ENCODE measurements around the gene FGF21.

Gene FGF21

GRCh38 chr19:48768994-48769713 lies 13.8 kb downstream of the FGF21 start (continued):
- TF ChIP-seq ZIC2 (tag by site-specific recombination; IDR thresholded peaks at IDR 0.05) (no peak), ZFP41 (tag by site-specific recombination; IDR thresholded peaks at IDR 0.05; ENCODE audit: borderline replicate concordance) (no peak), ZBTB49 (tag by site-specific recombination; IDR thresholded peaks at IDR 0.05; ENCODE audit: low read depth) (no peak), ZNF473 (tag by site-specific recombination; IDR thresholded peaks at IDR 0.05) (no peak), ZNF23 (tag by site-specific recombination; IDR thresholded peaks at IDR 0.05; ENCODE audit: borderline replicate concordance) (no peak), PATZ1 (tag by site-specific recombination; IDR thresholded peaks at IDR 0.05) (no peak), ZNF155 (tag by site-specific recombination; IDR thresholded peaks at IDR 0.05) (no peak), ZNF48 (tag by site-specific recombination; IDR thresholded peaks at IDR 0.05) (no peak)

- POLR2A ChIA-PET: interaction anchor here (0.7 kb wide), 1 partner anchor 65 kb away, joined by 4 read pairs; no protein-coding TSS in a partner anchor
- H3K4me3 ChIP-seq (ENCODE audit: low read depth, low read length): no peak overlapping the region
- CTCF ChIA-PET: interaction anchor here (0.6 to 1.7 kb wide), 7 partner anchors 10 to 395 kb away, joined by 3 to 10 read pairs (median 6); no protein-coding TSS in a partner anchor
- 0 out of 2 replicates have a peak, but pooled peaks cover 2% of the 10 kb centered on the region for H3K4me1 ChIP-seq (ENCODE audit: control insufficient read depth, insufficient read depth, low read length)
- TF ChIP-seq ZNF19 (tag by site-specific recombination; IDR thresholded peaks at IDR 0.05; ENCODE audit: low read depth): no peak
- TF ChIP-seq GLI2 (tag by site-specific recombination; IDR thresholded peaks at IDR 0.05; ENCODE audit: borderline replicate concordance, low read depth): no peak
- no peak for TF ChIP-seq ZNF830 (tag by site-specific recombination; IDR thresholded peaks at IDR 0.05; ENCODE audit: low read depth)
- no peak for TF ChIP-seq ZNF76 (tag by site-specific recombination; IDR thresholded peaks at IDR 0.05; ENCODE audit: borderline replicate concordance, low read depth)
- TF ChIP-seq REPIN1 (tag by site-specific recombination; IDR thresholded peaks at IDR 0.05; ENCODE audit: low read depth): no peak
- TF ChIP-seq ZNF585B (tag by site-specific recombination; IDR thresholded peaks at IDR 0.05): no peak
- no peak for TF ChIP-seq ZNF132 (tag by site-specific recombination; IDR thresholded peaks at IDR 0.05; ENCODE audit: borderline replicate concordance)
- TF ChIP-seq ZNF692 (tag by site-specific recombination; IDR thresholded peaks at IDR 0.05): no peak
- TF ChIP-seq ZNF133 (tag by site-specific recombination; IDR thresholded peaks at IDR 0.05): no peak
- TF ChIP-seq ZNF664 (tag by site-specific recombination; IDR thresholded peaks at IDR 0.05): no peak
- no peak for TF ChIP-seq SP7 (tag by site-specific recombination; IDR thresholded peaks at IDR 0.05)
- no peak for TF ChIP-seq ZSCAN23 (tag by site-specific recombination; IDR thresholded peaks at IDR 0.05)
- TF ChIP-seq ZNF704 (tag by site-specific recombination; IDR thresholded peaks at IDR 0.05): no peak
- TF ChIP-seq ZFP37 (tag by site-specific recombination; IDR thresholded peaks at IDR 0.05): no peak
- TF ChIP-seq ZBTB44 (tag by site-specific recombination; IDR thresholded peaks at IDR 0.05): no peak
- TF ChIP-seq ZNF350 (tag by site-specific recombination; IDR thresholded peaks at IDR 0.05): no peak
- no peak for TF ChIP-seq ZNF175 (tag by site-specific recombination; IDR thresholded peaks at IDR 0.05)
- no peak for TF ChIP-seq ZNF560 (tag by site-specific recombination; IDR thresholded peaks at IDR 0.05; ENCODE audit: borderline replicate concordance)
- no peaks in the 10 kb centered on the region for H3K9me3 ChIP-seq (ENCODE audit: control insufficient read depth, insufficient read depth, low read depth, low read length)
- H3K36me3 ChIP-seq (ENCODE audit: control insufficient read depth in 2 of 2, insufficient read depth in 1 of 2, low read length in 2 of 2): no peaks in the 10 kb centered on the region
- no peak overlapping the region for H3K27ac ChIP-seq (ENCODE audit: extremely low read depth, low read depth, low read length)
Observed at GRCh38 chr19:48770266-48770665, 14.9 kb downstream of the FGF21 start.
